Measurements from ENCODE around the gene USH2A.

The USH2A gene

GRCh38 chr1:215673943-215674342 lies 749.3 kb downstream of the USH2A start:
- DNase-seq: no peak

DNA sequence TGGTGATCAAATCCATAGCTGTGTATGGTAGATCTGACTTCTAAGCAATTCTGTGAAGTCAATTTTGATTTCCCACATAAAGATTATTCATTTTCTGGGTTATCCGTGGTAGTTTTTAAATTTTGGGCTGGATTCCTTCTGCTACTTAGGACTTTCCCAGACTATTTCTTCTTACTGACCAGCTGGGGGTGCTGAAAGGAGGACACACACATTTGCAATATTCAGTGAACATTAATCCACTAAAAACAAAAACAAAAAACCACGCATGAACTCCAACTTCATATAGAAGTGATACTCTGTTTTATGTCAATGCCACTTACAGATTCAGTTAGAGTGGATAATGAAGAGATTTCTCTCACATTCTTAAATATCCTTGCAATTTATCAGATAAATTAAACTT lies 750.8 kb downstream of the USH2A start:
- DNase-seq: no peak

GRCh38 chr1:215669806-215670491 lies 753.3 kb downstream of the USH2A start:
- no peak for DNase-seq

- no peak for DNase-seq
Measured at GRCh38 chr1:215667761-215668160, 755.5 kb downstream of the USH2A start.

- no peak for DNase-seq
Measured at GRCh38 chr1:215665215-215665614, 758.0 kb downstream of the USH2A start.

DNA sequence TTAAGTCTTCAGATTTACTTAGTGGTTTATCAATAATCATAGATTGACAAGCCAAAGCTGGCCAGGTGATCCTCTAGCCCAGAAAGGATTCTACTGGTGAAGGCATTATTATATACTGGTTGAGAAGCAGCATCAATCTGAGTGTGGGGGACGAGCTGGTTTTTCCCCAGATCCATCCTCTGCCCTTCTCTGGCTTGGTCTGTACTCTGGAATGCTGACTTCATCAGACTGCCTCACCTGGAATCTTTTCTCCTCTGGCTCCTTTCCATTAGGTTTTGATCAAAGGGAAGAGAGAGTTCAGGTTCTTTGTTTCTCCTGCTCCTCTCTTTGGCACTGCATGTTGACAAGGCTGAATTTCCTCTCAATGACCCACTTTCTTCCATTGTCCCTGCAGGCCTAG lies 762.2 kb downstream of the USH2A start:
- no peak for DNase-seq

GRCh38 chr1:215660259-215660658 lies 763.0 kb downstream of the USH2A start:
- DNase-seq: no peak

GRCh38 chr1:215657047-215657446 lies 766.2 kb downstream of the USH2A start:
- DNase-seq: no peak

- DNase-seq: no peak
Measured at GRCh38 chr1:215652371-215652770, 770.9 kb downstream of the USH2A start.

GRCh38 chr1:215651867-215652266 lies 771.4 kb downstream of the USH2A start:
- no peak for DNase-seq

- DNase-seq: no peak
Measured at GRCh38 chr1:215650446-215651149, 772.6 kb downstream of the USH2A start.

DNA sequence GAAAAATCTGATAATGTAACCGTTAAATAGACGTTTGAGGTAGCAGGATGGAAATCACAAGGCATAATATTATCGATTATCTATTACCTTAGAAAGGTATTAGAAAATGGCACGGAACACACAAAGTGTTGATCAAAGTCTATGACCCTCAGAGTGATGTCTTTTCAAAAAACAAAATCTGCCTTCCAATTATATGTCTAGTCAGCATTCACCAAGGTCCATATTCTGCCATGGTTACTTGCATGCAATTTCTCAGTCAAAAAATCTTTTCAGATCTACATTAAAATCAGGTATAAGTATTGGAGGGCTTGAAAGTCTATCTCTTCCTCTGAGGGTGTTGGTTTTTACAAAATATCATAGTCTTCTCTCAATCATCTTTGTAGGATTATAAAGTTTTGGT lies 774.3 kb downstream of the USH2A start:
- DNase-seq: no peak

DNA sequence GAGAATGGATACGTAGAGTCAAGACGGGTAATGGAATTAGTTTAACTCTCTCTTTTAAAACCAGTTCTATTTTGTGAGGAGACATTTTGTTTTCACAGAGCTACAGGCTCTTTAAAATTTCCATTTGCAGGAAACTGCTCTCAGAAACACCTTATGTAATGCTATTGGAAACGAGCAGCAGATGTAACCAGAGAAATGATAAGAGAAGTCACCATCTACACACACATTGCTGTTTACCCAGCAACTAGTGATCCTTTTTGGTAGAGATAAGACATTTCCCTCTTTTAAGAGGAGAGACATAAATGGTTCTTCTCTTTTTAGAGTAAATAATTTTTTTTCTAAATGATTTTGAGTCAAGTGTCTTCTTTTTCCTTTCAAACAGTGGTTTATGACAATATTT lies 775.5 kb downstream of the USH2A start:
- DNase-seq: no peak

GRCh38 chr1:215645861-215646260 lies 777.4 kb downstream of the USH2A start:
- no peak for DNase-seq

- DNase-seq: no peak
Measured at GRCh38 chr1:215645182-215645581, 778.1 kb downstream of the USH2A start.

- DNase-seq: no peak
Measured at GRCh38 chr1:215643592-215644321, 779.5 kb downstream of the USH2A start.

GRCh38 chr1:215640429-215641148 lies 782.7 kb downstream of the USH2A start:
- no peak for DNase-seq

- no peak for DNase-seq
Measured at GRCh38 chr1:215637041-215637573, 786.1 kb downstream of the USH2A start.

- no peak for DNase-seq
Measured at GRCh38 chr1:215636258-215636965, 786.8 kb downstream of the USH2A start.

DNA sequence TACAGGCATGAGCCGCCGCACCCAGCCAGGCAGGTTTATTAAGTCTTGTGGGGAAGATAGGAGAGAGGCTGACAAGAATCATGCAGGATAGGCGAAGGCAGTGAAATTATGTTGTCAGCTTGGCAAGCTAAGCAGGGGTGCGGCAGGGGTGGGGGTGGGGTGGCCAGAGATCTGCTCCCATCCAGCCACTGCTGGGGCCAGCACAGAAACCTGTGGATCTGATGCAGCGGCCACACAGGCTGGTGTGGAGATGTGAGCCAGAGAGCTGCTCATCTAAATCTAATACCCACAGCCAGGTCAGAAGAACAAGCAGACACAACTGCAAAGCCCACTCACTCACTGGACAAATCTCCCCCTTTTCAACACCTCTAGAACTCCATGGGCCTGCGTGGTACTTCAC lies 787.4 kb downstream of the USH2A start:
- no peak for DNase-seq

- DNase-seq: no peak
Measured at GRCh38 chr1:215631489-215631888, 791.8 kb downstream of the USH2A start.

DNA sequence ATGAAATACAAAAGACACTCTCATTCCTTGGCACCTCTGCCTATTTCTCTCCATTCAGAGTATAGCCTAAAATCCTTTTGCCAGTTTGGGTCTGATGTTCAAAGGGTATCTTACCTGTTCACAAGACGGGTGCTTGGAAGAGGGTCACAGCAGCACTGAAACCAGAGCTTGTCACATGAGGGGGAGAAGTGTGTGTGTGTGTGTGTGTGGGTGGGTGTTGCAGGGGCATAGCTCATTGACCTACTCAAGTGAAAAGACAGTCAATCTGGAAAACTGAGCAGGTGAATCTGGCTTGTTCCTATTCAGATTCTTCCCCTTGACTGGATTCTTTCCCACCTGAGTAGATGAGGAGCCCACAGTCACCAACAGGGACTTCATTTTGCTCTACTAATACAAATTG lies 792.2 kb downstream of the USH2A start:
- no peak for DNase-seq
